CD4-positive, alpha-beta T cell (primary cell): ENCODE data around the gene PHC1. TPM values are rescaled to one million over a fixed set of nuclear protein-coding genes. Genes with fewer than 3 reads are reported as not detected.

Experiments used
- ATAC-seq: fragments of 200-7000 bp; cut with Tn5 transposase; one replicate; pipeline ENCODE4 v1.10.0; 2022; ENCODE audit warnings: mild to moderate bottlenecking; ENCODE audit not compliant: poor library complexity
- CTCF ChIA-PET: fragments of 350-600 bp; sonication (Branson Sonifier 250); formaldehyde crosslinking; loops from one replicate; lab custom pipeline; 2021; ENCODE audit warnings: antibody characterized with exemption, inconsistent platforms; lab: Charles Lee
- POLR2A ChIA-PET: fragments of 350-600 bp; sonication (Branson Sonifier 250); formaldehyde crosslinking; loops from one replicate; lab custom pipeline; 2021; ENCODE audit warnings: antibody characterized with exemption, inconsistent platforms; lab: Charles Lee
- DNase-seq, 14 experiments: peaks; one replicate each; pipeline ENCODE4 v3.0.0-alpha.2; 2013 to 2020; ENCODE audit warnings: mixed read lengths in 2 of 14
- H3K27ac ChIP-seq, 2 donors: one replicate each; pipeline versions ENCODE4 v1.5.1 to v1.7.0; 2013; ENCODE audit warnings: low read length in 2 of 2, low read depth in 1 of 2, mild to moderate bottlenecking in 1 of 2
- H3K27me3 ChIP-seq, 2 experiments: 1 replicate in 1 of 2; 2 replicates in 1 of 2; pipeline versions ENCODE4 v1.6.1 to v1.7.0; 2013; ENCODE audit warnings: low read length in 2 of 2, control low read depth in 1 of 2, mild to moderate bottlenecking in 1 of 2, moderate library complexity in 1 of 2; ENCODE audit not compliant: insufficient read depth in 2 of 2, control insufficient read depth in 1 of 2
- H3K36me3 ChIP-seq: one replicate; pipeline ENCODE4 v1.6.1; 2013; ENCODE audit warnings: low read length, control low read depth; ENCODE audit not compliant: insufficient read depth
- H3K4me1 ChIP-seq: one replicate; pipeline ENCODE4 v1.6.1; 2013; ENCODE audit warnings: low read length, control low read depth; ENCODE audit not compliant: insufficient read depth
- H3K4me3 ChIP-seq: one replicate; pipeline ENCODE4 v1.5.1; 2013; ENCODE audit warnings: mild to moderate bottlenecking, low read length, moderate library complexity
- H3K9me3 ChIP-seq, 2 experiments: 1 replicate in 1 of 2; 2 replicates in 1 of 2; pipeline versions ENCODE4 v1.6.1 to v1.7.0; 2013; ENCODE audit warnings: low read length in 2 of 2, mild to moderate bottlenecking in 2 of 2, control low read depth in 1 of 2, moderate library complexity in 1 of 2; ENCODE audit not compliant: control insufficient read depth in 1 of 2, insufficient read depth in 1 of 2
- H3K27ac Mint-ChIP-seq: one replicate; pipeline ENCODE4 v1.8.0; 2020; ENCODE audit warnings: mixed read lengths
- H3K27me3 Mint-ChIP-seq: one replicate; pipeline ENCODE4 v1.8.0; 2021; ENCODE audit warnings: mixed read lengths
- H3K36me3 Mint-ChIP-seq: one replicate; pipeline ENCODE4 v1.8.0; 2021; ENCODE audit warnings: low read depth, mixed read lengths
- H3K4me1 Mint-ChIP-seq: one replicate; pipeline ENCODE4 v1.8.0; 2021; ENCODE audit warnings: low read depth, mixed read lengths
- H3K4me3 Mint-ChIP-seq: one replicate; pipeline ENCODE4 v1.8.0; 2020; ENCODE audit warnings: mild to moderate bottlenecking, mixed read lengths
- H3K9me3 Mint-ChIP-seq: one replicate; pipeline ENCODE4 v1.8.0; 2020; ENCODE audit warnings: mixed read lengths
- intact Hi-C, 2 experiments: fragments of 100-400 bp; cut with DNase I in 1 of 2; cut with micrococcal nuclease in 1 of 2; formaldehyde crosslinking; loops; one replicate each; pipeline versions ENCODE4 v1.15.1 to v1.9.0; 2023 to 2025; cut with DNase I, micrococcal nuclease
- total RNA-seq, 174 experiments: library from RNA in 2 of 174; stranded (reverse) in 2 of 174; gene quantifications; one replicate each; pipeline ENCODE4 v1.2.3 and lab custom pipeline; 2021 to 2026
- TF ChIP-seq, protein P1 (sequence below): fragments of 200-600 bp; IDR thresholded peaks from one replicate; pipeline ENCODE4 v1.8.0; 2022; ENCODE audit warnings: antibody characterized with exemption, mild to moderate bottlenecking

Gene PHC1
- total RNA-seq, 2 experiments from 2014 or later: 46.6 to 47.2 TPM

DNA sequence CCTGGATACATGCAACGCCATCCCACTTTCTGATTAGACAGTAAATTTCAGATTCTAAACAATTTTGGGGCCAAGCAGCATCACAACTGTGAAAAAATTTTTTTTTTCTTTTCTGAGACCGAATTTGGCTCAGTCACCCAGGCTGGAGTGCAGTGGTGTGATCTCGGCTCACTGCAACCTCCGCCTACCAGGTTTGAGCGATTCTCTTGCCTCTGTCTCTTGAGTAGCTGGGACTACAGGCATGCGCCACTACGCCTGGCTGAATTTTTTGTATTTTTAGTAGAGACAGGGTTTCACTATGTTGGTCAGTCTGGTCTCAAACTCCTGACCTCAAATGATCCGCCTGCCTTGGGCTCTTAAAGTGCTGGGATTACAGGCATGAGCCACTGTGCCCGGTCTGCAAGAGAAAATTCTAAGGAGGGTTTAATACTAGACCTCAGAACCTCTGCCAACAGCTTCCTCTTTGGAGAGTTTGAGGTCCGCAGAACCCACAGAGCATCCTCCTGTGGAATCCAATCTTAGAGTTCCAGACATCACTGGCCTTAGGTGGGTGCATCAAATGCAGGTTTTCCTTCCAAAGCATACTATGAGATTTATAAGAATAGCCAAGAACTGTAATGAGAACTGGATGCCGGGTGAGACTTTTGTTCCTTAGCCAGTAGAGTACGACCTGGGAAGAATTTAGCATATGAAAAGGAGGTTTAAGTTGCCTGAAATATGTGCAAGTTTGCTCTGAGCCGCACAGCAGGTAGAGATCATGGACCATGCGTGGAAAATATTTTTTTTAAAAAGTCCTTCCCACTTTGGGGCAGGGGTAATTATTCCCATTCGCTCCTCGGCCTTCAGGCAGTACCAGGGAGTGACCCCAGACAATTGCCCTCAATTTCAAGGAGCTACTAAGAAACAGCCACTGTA is 7.8 kb upstream of the PHC1 start:
- TF ChIP-seq, protein P1, sequence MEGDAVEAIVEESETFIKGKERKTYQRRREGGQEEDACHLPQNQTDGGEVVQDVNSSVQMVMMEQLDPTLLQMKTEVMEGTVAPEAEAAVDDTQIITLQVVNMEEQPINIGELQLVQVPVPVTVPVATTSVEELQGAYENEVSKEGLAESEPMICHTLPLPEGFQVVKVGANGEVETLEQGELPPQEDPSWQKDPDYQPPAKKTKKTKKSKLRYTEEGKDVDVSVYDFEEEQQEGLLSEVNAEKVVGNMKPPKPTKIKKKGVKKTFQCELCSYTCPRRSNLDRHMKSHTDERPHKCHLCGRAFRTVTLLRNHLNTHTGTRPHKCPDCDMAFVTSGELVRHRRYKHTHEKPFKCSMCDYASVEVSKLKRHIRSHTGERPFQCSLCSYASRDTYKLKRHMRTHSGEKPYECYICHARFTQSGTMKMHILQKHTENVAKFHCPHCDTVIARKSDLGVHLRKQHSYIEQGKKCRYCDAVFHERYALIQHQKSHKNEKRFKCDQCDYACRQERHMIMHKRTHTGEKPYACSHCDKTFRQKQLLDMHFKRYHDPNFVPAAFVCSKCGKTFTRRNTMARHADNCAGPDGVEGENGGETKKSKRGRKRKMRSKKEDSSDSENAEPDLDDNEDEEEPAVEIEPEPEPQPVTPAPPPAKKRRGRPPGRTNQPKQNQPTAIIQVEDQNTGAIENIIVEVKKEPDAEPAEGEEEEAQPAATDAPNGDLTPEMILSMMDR: no peak
- H3K27me3 Mint-ChIP-seq: no peaks in the 10 kb centered on the region
- no peak for ATAC-seq
- H3K9me3 Mint-ChIP-seq: no peaks in the 10 kb centered on the region
- ChIA-PET CTCF (no interaction called here), POLR2A (no interaction called here)
- Histone ChIP-seq H3K4me1 (no peaks in the 10 kb centered on the region), H3K4me3 (no peak overlapping the region), H3K27me3 (no peaks in the 10 kb centered on the region), H3K27ac (no peak overlapping the region), H3K36me3 (no peaks in the 10 kb centered on the region), H3K9me3 (no peaks in the 10 kb centered on the region)
- intact Hi-C loops: no loop called here
- no peak for DNase-seq
- no peaks in the 10 kb centered on the region for H3K36me3 Mint-ChIP-seq
- no peak overlapping the region for H3K4me3 Mint-ChIP-seq
- H3K27ac Mint-ChIP-seq: no peak overlapping the region
- no peaks in the 10 kb centered on the region for H3K4me1 Mint-ChIP-seq

DNA sequence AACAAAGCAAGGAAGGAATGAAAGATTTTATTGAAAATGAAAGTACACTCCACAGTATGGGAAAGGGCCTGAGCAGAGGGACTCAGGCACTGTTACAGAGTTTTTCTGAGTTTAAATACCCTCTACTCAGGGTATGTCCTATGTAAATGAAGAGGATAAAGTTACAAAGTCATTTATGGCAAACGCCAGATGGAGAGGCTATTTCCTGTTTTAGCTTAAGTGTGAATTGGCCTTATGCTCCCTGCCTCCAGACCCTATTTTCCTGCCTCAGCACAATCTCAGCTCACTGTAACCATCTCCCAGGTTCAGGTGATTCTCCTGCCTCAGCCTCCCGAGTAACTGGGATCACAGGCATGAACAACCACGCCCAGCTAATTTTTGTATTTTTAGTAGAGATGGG is 6.8 kb upstream of the PHC1 start:
- ATAC-seq (no peak), DNase-seq (no peak)
- Histone ChIP-seq H3K9me3 (no peaks in the 10 kb centered on the region), H3K36me3 (no peaks in the 10 kb centered on the region), H3K27ac (no peak overlapping the region), H3K27me3 (no peaks in the 10 kb centered on the region), H3K4me1 (no peaks in the 10 kb centered on the region), H3K4me3 (no peak overlapping the region)
- ChIA-PET POLR2A (no interaction called here), CTCF (no interaction called here)
- no peak overlapping the region for H3K27ac Mint-ChIP-seq
- intact Hi-C loops: no loop called here
- no peak overlapping the region for H3K4me3 Mint-ChIP-seq
- no peaks in the 10 kb centered on the region for H3K27me3 Mint-ChIP-seq
- TF ChIP-seq, protein P1: no peak
- peaks cover under 1% of the 10 kb centered on the region for H3K4me1 Mint-ChIP-seq
- no peaks in the 10 kb centered on the region for H3K36me3 Mint-ChIP-seq
- no peaks in the 10 kb centered on the region for H3K9me3 Mint-ChIP-seq

GRCh38 chr12:8909752-8910151 is 4.6 kb upstream of the PHC1 start:
- no peaks in the 10 kb centered on the region for H3K9me3 Mint-ChIP-seq
- no peaks in the 10 kb centered on the region for H3K36me3 ChIP-seq
- no peaks in the 10 kb centered on the region for H3K9me3 ChIP-seq
- H3K4me3 Mint-ChIP-seq: no peak overlapping the region
- no peaks in the 10 kb centered on the region for H3K27me3 Mint-ChIP-seq
- ChIA-PET POLR2A (no interaction called here), CTCF (interaction anchor here (1.2 kb wide), 1 partner anchor 19 kb away, joined by 4 read pairs; no protein-coding TSS in a partner anchor)
- DNase-seq (no peak), ATAC-seq (no peak)
- H3K4me1 ChIP-seq: peaks cover 5% of the 10 kb centered on the region
- TF ChIP-seq, protein P1: no peak
- no peak overlapping the region for H3K27ac ChIP-seq
- H3K27ac Mint-ChIP-seq: no peak overlapping the region
- no peaks in the 10 kb centered on the region for H3K36me3 Mint-ChIP-seq
- H3K4me1 Mint-ChIP-seq: peaks cover 18% of the 10 kb centered on the region
- H3K4me3 ChIP-seq: no peak overlapping the region
- intact Hi-C loops: loop anchor here in 1 of 2 experiments (2.0 to 10.0 kb wide), 3 partner anchors 39 to 665 kb away; partner anchors contain the start of genes M6PR and RIMKLB
- no peaks in the 10 kb centered on the region for H3K27me3 ChIP-seq
